Uterus (tissue), 4 donors: ENCODE data around the gene NDUFA8. TPM values are rescaled to one million over a fixed set of nuclear protein-coding genes. Genes with fewer than 3 reads are reported as not detected.

Source experiments
- DNase-seq, 2 donors: peaks; one replicate each; pipeline ENCODE4 v3.0.0-alpha.2; 2019 to 2020
- H3K27ac ChIP-seq, 2 donors: fragments of 200-600 bp; sonication (generic); 1 replicate in 1 of 2; 2 replicates in 1 of 2; pipeline ENCODE4 v1.5.1; 2016 to 2018
- H3K27me3 ChIP-seq, 2 donors: fragments of 200-600 bp; sonication (generic); one replicate each; pipeline ENCODE4 v1.5.1; 2018 to 2019; ENCODE audit warnings: control low read depth in 1 of 2
- H3K36me3 ChIP-seq, 2 donors: fragments of 200-600 bp; sonication (generic); one replicate each; pipeline ENCODE4 v1.5.1; 2019; ENCODE audit warnings: control low read depth in 1 of 2
- H3K4me1 ChIP-seq, 2 donors: fragments of 200-600 bp; sonication (generic); one replicate each; pipeline ENCODE4 v1.5.1; 2018 to 2019; ENCODE audit warnings: control low read depth in 1 of 2
- H3K4me3 ChIP-seq, 2 donors: fragments of 200-600 bp; sonication (generic); 1 replicate in 1 of 2; 2 replicates in 1 of 2; pipeline ENCODE4 v1.5.1; 2018 to 2019; ENCODE audit warnings: mild to moderate bottlenecking in 1 of 2
- H3K9me3 ChIP-seq, 2 donors: fragments of 200-600 bp; sonication (generic); one replicate each; pipeline ENCODE4 v1.5.1; 2019; ENCODE audit warnings: control low read depth in 1 of 2
- CTCF ChIP-seq, 4 experiments: fragments of 200-600 bp in 2 of 4; fragments of 450-650 bp in 2 of 4; sonication (generic) in 2 of 4; IDR thresholded peaks; one replicate each; pipeline ENCODE4 v1.5.1; 2016 to 2019; ENCODE audit warnings: antibody characterized with exemption in 4 of 4, mild to moderate bottlenecking in 2 of 4, moderate library complexity in 1 of 4
- POLR2A ChIP-seq, 2 donors: fragments of 450-650 bp; IDR thresholded peaks; one replicate each; pipeline ENCODE4 v1.6.1; 2016; ENCODE audit warnings: antibody characterized with exemption in 2 of 2, mild to moderate bottlenecking in 1 of 2, moderate library complexity in 1 of 2
- intact Hi-C: fragments of 100-400 bp; cut with DNase I; formaldehyde crosslinking; loops from one replicate; pipeline ENCODE4 v1.15.1; 2023; ENCODE audit warnings: low total_unique reads
- total RNA-seq, 4 donors: library from RNA; depleted of rRNA in 3 of 4; stranded (reverse); fragments of >200 nt in 3 of 4; gene quantifications; one replicate each; pipeline versions ENCODE4 v1.1.0 to v1.2.4, GENCODE V29; 2014 to 2023
- donor health status: DM: yes; HTN: yes; CAD: no.

The NDUFA8 gene
- total RNA-seq, result 10 to 100 TPM; 22.8 to 39.2 (median 31.4) TPM

GRCh38 chr9:122159026-122159924 is at the start of gene NDUFA8, which contains the start of gene MORN5:
NDUFA8 (minus strand) TSS chr9:122159779; CDS start chr9:122159677, 102 bp downstream.
MORN5 (plus strand) TSS chr9:122159908; CDS start chr9:122159973, 65 bp downstream.
- intact Hi-C loops, result no loop called here
- peak; percentile 96 to 98 for DNase-seq
- Histone ChIP-seq H3K36me3 (no peaks in the 10 kb centered on the region), H3K4me1 (no peaks in the 10 kb centered on the region), H3K4me3 (peak within 1 kb of the TSS; percentile 83 to 97), H3K9me3 (no peaks in the 10 kb centered on the region), H3K27me3 (no peaks in the 10 kb centered on the region), H3K27ac (peak within 1 kb of the TSS; percentile 79 to 82)
- TF ChIP-seq CTCF (IDR thresholded peaks at IDR 0.05) (peak in 3 of 4 experiments; percentile 21 to 60 (median 46)), POLR2A (IDR thresholded peaks at IDR 0.05) (peak; percentile 55 to 77)

GRCh38 chr9:122207096-122207495 is 47.5 kb upstream of the NDUFA8 start:
- H3K36me3 ChIP-seq, result no peaks in the 10 kb centered on the region
- no peaks in the 10 kb centered on the region for H3K27me3 ChIP-seq
- H3K4me3 ChIP-seq, result no peak overlapping the region
- TF ChIP-seq POLR2A (IDR thresholded peaks at IDR 0.05) (no peak), CTCF (IDR thresholded peaks at IDR 0.05) (no peak)
- H3K4me1 ChIP-seq, result no peaks in the 10 kb centered on the region
- intact Hi-C loops, result no loop called here
- no peaks in the 10 kb centered on the region for H3K9me3 ChIP-seq
- no peak for DNase-seq
- no peak overlapping the region for H3K27ac ChIP-seq

- no peak for DNase-seq
- Histone ChIP-seq H3K27me3 (no peaks in the 10 kb centered on the region), H3K4me3 (no peak overlapping the region), H3K27ac (no peak overlapping the region), H3K36me3 (no peaks in the 10 kb centered on the region), H3K4me1 (no peaks in the 10 kb centered on the region), H3K9me3 (no peaks in the 10 kb centered on the region)
- intact Hi-C loops, result no loop called here
- no peak for TF ChIP-seq POLR2A (IDR thresholded peaks at IDR 0.05)
- TF ChIP-seq CTCF (IDR thresholded peaks at IDR 0.05), result no peak
Measured at GRCh38 chr9:122206118-122207046, 46.8 kb upstream of the NDUFA8 start.

GRCh38 chr9:122205176-122205575 is 45.6 kb upstream of the NDUFA8 start:
- DNase-seq, result no peak
- TF ChIP-seq CTCF (IDR thresholded peaks at IDR 0.05) (no peak), POLR2A (IDR thresholded peaks at IDR 0.05) (no peak)
- Histone ChIP-seq H3K9me3 (no peaks in the 10 kb centered on the region), H3K4me3 (no peak overlapping the region), H3K36me3 (no peaks in the 10 kb centered on the region), H3K27me3 (no peaks in the 10 kb centered on the region), H3K27ac (no peak overlapping the region), H3K4me1 (no peaks in the 10 kb centered on the region)
- intact Hi-C loops, result no loop called here
